Hepatocyte (in vitro differentiated cells): Measurements from ENCODE around the gene RUFY2.
A peak's percentile ranks its signal among the peaks of the same experiment; 100 is the strongest.

ENCODE experiments used
- CTCF ChIP-seq: fragments of 200-600 bp; sonication (generic); IDR thresholded peaks from 2 replicates; pipeline ENCODE4 v1.5.1; 2016; ENCODE audit warnings: antibody characterized with exemption, mild to moderate bottlenecking; ENCODE audit not compliant: poor library complexity
- EZH2 ChIP-seq: fragments of 200-600 bp; sonication (generic); IDR thresholded peaks from 2 replicates; pipeline ENCODE4 v1.6.1; 2016; ENCODE audit warnings: antibody characterized with exemption, mild to moderate bottlenecking, borderline replicate concordance
- EZH2phosphoT487 ChIP-seq: fragments of 200-600 bp; sonication (generic); IDR thresholded peaks from one replicate; pipeline ENCODE4 v1.6.1; 2018; ENCODE audit warnings: antibody characterized with exemption, mild to moderate bottlenecking, low read depth, moderate library complexity; ENCODE audit not compliant: unreplicated experiment, severe bottlenecking

- TF ChIP-seq EZH2 (no peak), CTCF (peak; percentile 51), EZH2phosphoT487 (no peak)
Measured at GRCh38 chr10:68332259-68333057, 74.6 kb downstream of the RUFY2 start, which contains the start of gene PBLD.
